Stomach (tissue), 4 donors: ENCODE results near the gene HIGD2A.

Experiments used
- EP300 ChIP-seq: sonication (generic); formaldehyde crosslinking; IDR thresholded peaks from one replicate; pipeline ENCODE4 v1.6.1; 2017; ENCODE audit warnings: antibody characterized with exemption
- POLR2A ChIP-seq, 4 donors: fragments of 450-650 bp; IDR thresholded peaks; one replicate each; pipeline ENCODE4 v1.6.1; 2016; ENCODE audit warnings: antibody characterized with exemption in 4 of 4, control low read depth in 2 of 4, mild to moderate bottlenecking in 1 of 4, moderate library complexity in 1 of 4
- TF ChIP-seq, protein P1 (sequence below), 7 experiments: fragments of 450-650 bp in 4 of 7; fragments of 200-600 bp in 3 of 7; sonication (generic) in 3 of 7; IDR thresholded peaks; one replicate each; pipeline ENCODE4 v1.5.1; 2016 to 2019; ENCODE audit warnings: antibody characterized with exemption in 7 of 7, control low read depth in 2 of 7, mild to moderate bottlenecking in 1 of 7

GRCh38 chr5:176400382-176401156 is 12.0 kb downstream of the HIGD2A start:
- TF ChIP-seq EP300 (no peak), POLR2A (IDR thresholded peaks at IDR 0.05) (no peak)
- TF ChIP-seq, protein P1, sequence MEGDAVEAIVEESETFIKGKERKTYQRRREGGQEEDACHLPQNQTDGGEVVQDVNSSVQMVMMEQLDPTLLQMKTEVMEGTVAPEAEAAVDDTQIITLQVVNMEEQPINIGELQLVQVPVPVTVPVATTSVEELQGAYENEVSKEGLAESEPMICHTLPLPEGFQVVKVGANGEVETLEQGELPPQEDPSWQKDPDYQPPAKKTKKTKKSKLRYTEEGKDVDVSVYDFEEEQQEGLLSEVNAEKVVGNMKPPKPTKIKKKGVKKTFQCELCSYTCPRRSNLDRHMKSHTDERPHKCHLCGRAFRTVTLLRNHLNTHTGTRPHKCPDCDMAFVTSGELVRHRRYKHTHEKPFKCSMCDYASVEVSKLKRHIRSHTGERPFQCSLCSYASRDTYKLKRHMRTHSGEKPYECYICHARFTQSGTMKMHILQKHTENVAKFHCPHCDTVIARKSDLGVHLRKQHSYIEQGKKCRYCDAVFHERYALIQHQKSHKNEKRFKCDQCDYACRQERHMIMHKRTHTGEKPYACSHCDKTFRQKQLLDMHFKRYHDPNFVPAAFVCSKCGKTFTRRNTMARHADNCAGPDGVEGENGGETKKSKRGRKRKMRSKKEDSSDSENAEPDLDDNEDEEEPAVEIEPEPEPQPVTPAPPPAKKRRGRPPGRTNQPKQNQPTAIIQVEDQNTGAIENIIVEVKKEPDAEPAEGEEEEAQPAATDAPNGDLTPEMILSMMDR (IDR thresholded peaks at IDR 0.05), result no peak
